ENCODE measurements around the gene HMGN5.

- TF ChIP-seq CTCF (conservative IDR thresholded peaks at IDR 0.05; ENCODE audit: low read depth, low read length) (no peak), POLR2A (IDR thresholded peaks at IDR 0.05; ENCODE audit: low read depth, low read length) (no peak), RCOR1 (IDR thresholded peaks at IDR 0.05; ENCODE audit: insufficient replicate concordance, low read length) (no peak)
Observed at GRCh38 chrX:81215685-81216084, 14.0 kb upstream of the HMGN5 start.
